SJSA1 (cell line): ENCODE data around the gene KIF26A. TPM values are rescaled to one million over a fixed set of nuclear protein-coding genes. Genes with fewer than 3 reads are reported as not detected.
"Not testable (repeated sequence)": the region's sequence is repeated elsewhere in the genome, so short reads cannot be mapped to it uniquely, and the experiment has no call there.

ENCODE experiments used
- DNase-seq, 2 experiments: peaks; one replicate each; pipeline ENCODE4 v3.0.0-alpha.2; 2015 to 2020; ENCODE audit warnings: low spot score in 2 of 2, low read depth in 1 of 2
- H3K27ac ChIP-seq: fragments of 250-450 bp; sonication (Bioruptor Pico); 2 replicates; pipeline ENCODE4 v1.5.1; 2020; ENCODE audit warnings: mild to moderate bottlenecking, moderate library complexity
- H3K27me3 ChIP-seq: fragments of 250-450 bp; sonication (Bioruptor Pico); replicated peaks from 2 replicates; pipeline ENCODE4 v1.5.1; 2020; ENCODE audit warnings: mild to moderate bottlenecking, moderate library complexity
- H3K36me3 ChIP-seq: fragments of 250-450 bp; sonication (Bioruptor Pico); 2 replicates; pipeline ENCODE4 v1.5.1; 2020; ENCODE audit warnings: mild to moderate bottlenecking
- H3K4me1 ChIP-seq: fragments of 250-450 bp; sonication (Bioruptor Pico); replicated peaks from 2 replicates; pipeline ENCODE4 v1.6.1; 2021; ENCODE audit warnings: mild to moderate bottlenecking
- H3K4me3 ChIP-seq: fragments of 250-450 bp; sonication (Bioruptor Pico); 2 replicates; pipeline ENCODE4 v1.5.1; 2020; ENCODE audit warnings: mild to moderate bottlenecking
- H3K9me3 ChIP-seq: fragments of 250-450 bp; sonication (Bioruptor Pico); replicated peaks from 2 replicates; pipeline ENCODE4 v1.5.1; 2020; ENCODE audit warnings: mild to moderate bottlenecking
- total RNA-seq: library from RNA; depleted of rRNA; stranded (reverse); fragments of >200 nt; shearing (Covaris generic); gene quantifications from 2 replicates; pipeline ENCODE4 v1.2.3, GENCODE V29; 2014

KIF26A gene
- total RNA-seq, 1 experiment from 2014 or later, result 0.05 TPM

DNA sequence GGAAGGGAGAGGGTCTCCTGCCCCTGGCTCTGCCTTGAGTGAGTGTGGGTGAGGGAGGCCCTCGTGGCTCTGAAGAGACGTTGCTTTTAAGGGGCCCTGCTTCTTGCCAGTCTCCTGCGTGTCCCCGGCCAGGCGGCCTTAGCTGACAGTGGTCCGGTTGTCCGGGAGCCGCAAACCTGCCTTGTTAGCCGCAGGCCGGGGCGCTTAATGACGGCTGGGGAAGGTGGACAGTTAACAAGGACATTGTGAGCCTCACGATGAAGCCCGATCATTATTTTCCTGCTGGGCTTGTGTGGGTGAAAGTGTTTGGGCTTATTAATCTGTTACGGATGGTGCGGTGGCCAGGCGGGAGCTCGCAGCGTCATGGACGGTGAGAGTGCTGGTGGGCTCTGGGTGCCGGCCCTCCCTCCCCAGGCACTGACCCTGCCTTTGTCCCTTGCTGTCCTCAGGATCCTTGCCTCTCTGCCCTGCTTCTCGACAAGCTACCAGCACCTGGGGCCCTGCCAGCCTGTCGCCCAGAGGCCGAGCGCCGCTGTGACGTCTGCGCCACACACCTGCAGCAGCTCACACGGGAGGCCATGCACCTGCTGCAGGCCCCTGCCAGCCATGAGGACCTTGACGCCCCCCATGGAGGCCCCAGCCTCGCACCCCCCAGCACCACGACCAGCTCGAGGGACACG is 13.3 kb downstream of the KIF26A start:
- no peak overlapping the region for H3K4me3 ChIP-seq

DNA sequence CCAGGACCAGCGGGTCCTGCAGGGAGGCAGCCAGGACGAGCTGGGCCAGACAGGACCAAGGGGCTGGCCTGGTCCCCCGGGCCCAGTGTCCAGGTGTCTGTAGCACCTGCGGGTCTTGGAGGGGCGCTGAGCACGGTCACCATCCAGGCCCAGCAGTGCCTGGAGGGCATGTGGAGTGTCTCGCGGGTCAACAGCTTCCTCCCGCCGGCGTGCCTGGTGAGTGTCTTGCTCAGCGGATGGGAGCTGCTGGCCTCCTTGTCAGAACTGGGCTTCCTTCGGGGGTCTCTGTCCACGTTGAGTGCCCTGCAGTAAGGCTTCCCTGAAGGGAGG is 13.8 kb downstream of the KIF26A start:
- no peak overlapping the region for H3K27ac ChIP-seq
- H3K27me3 ChIP-seq, result no peaks in the 10 kb centered on the region; the same call in 1 of the 2 replicates
- H3K4me1 ChIP-seq, result no peaks in the 10 kb centered on the region
- no peaks in the 10 kb centered on the region for H3K36me3 ChIP-seq
- H3K9me3 ChIP-seq, result no peaks in the 10 kb centered on the region
- no peak overlapping the region for H3K4me3 ChIP-seq
- DNase-seq, result no peak

More for the DNA sequence above, 13.3 kb downstream of the KIF26A start:
- no peak for DNase-seq
- H3K9me3 ChIP-seq, result no peaks in the 10 kb centered on the region
- H3K27me3 ChIP-seq, result no peaks in the 10 kb centered on the region; the same call in 1 of the 2 replicates
- H3K36me3 ChIP-seq, result no peaks in the 10 kb centered on the region
- H3K27ac ChIP-seq, result no peak overlapping the region
- H3K4me1 ChIP-seq, result no peaks in the 10 kb centered on the region

GRCh38 chr14:104152686-104153393 is 14.5 kb downstream of the KIF26A start:
- DNase-seq, result no peak
- Histone ChIP-seq H3K9me3 (no peaks in the 10 kb centered on the region), H3K4me1 (no peaks in the 10 kb centered on the region)

GRCh38 chr14:104153394-104153755 is 15.0 kb downstream of the KIF26A start:
- not testable (repeated sequence) for DNase-seq, H3K4me3 ChIP-seq, H3K4me1 ChIP-seq, H3K27ac ChIP-seq, H3K9me3 ChIP-seq, H3K27me3 ChIP-seq, H3K36me3 ChIP-seq

More at GRCh38 chr14:104152686-104153393, 14.5 kb downstream of the KIF26A start:
- Histone ChIP-seq H3K27ac (no peak overlapping the region), H3K36me3 (no peaks in the 10 kb centered on the region), H3K27me3 (no peaks in the 10 kb centered on the region), H3K4me3 (no peak overlapping the region)

DNA sequence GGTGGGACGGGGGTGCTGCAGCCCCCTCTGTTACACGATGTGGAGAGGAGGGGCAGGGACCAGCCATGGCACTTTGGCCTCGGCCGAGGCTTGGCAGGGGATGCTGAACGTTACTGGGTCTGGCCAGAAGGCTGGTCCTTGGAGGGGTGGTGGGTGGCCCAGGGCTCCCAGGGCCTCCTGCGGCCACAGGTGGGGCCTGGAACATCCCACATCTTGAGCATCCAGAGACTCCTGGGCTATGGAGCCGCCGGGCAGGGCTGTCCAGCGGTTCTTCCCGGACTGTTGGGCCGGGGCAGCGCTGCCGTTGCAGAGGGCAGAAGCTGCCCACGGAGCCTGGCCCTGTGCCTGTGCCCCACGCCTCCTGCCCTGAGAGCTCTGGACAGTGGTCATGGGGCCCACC is 15.9 kb downstream of the KIF26A start:
- Histone ChIP-seq H3K4me3 (no peak overlapping the region), H3K27me3 (no peaks in the 10 kb centered on the region), H3K9me3 (no peaks in the 10 kb centered on the region), H3K4me1 (no peaks in the 10 kb centered on the region), H3K36me3 (no peaks in the 10 kb centered on the region), H3K27ac (no peak overlapping the region)
- no peak for DNase-seq

- Histone ChIP-seq H3K36me3 (no peaks in the 10 kb centered on the region), H3K4me3 (no peak overlapping the region), H3K9me3 (no peaks in the 10 kb centered on the region), H3K4me1 (no peaks in the 10 kb centered on the region), H3K27ac (no peak overlapping the region), H3K27me3 (no peaks in the 10 kb centered on the region)
- DNase-seq, result no peak
Observed at GRCh38 chr14:104155513-104155912, 17.1 kb downstream of the KIF26A start.

DNA sequence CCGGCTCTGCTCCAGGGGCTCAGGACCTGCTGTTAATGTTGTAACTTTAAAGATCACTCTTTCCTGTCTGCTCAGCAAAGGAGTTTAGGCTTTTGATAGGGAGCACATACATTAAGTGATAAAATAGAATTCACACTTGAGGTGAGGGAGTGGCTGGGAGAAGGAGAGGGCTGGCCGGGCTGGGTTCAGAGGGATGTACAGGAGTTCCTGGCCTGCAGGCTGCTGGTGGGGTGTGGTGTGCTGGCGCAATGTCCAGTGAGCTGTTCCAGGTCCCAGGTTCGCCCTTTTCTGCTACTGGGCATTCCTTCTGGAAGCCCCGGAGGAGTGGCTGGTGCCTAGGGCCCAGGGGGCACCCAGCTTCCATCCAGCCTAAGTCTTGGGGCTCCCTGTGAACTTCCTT is 17.8 kb downstream of the KIF26A start:
- H3K27me3 ChIP-seq, result no peaks in the 10 kb centered on the region
- no peak for DNase-seq
- no peaks in the 10 kb centered on the region for H3K9me3 ChIP-seq
- no peaks in the 10 kb centered on the region for H3K36me3 ChIP-seq
- no peak overlapping the region for H3K27ac ChIP-seq
- no peak overlapping the region for H3K4me3 ChIP-seq
- H3K4me1 ChIP-seq, result no peaks in the 10 kb centered on the region

GRCh38 chr14:104157016-104157928 is 18.9 kb downstream of the KIF26A start:
- Histone ChIP-seq H3K4me3 (no peak overlapping the region), H3K27ac (no peak overlapping the region), H3K9me3 (no peaks in the 10 kb centered on the region), H3K36me3 (no peaks in the 10 kb centered on the region), H3K27me3 (no peaks in the 10 kb centered on the region), H3K4me1 (no peaks in the 10 kb centered on the region)
- DNase-seq, result no peak

GRCh38 chr14:104158827-104159798 is 20.7 kb downstream of the KIF26A start:
- H3K4me1 ChIP-seq, result no peaks in the 10 kb centered on the region
- no peaks in the 10 kb centered on the region for H3K9me3 ChIP-seq
- H3K36me3 ChIP-seq, result no peaks in the 10 kb centered on the region
- H3K27ac ChIP-seq, result no peak overlapping the region
- no peak for DNase-seq
- H3K4me3 ChIP-seq, result no peak overlapping the region
- H3K27me3 ChIP-seq, result no peaks in the 10 kb centered on the region

GRCh38 chr14:104159990-104160389 is 21.6 kb downstream of the KIF26A start:
- no peak for DNase-seq
- Histone ChIP-seq H3K4me3 (no peak overlapping the region), H3K4me1 (no peaks in the 10 kb centered on the region), H3K36me3 (no peaks in the 10 kb centered on the region), H3K27ac (no peak overlapping the region), H3K27me3 (no peaks in the 10 kb centered on the region), H3K9me3 (no peaks in the 10 kb centered on the region)

DNA sequence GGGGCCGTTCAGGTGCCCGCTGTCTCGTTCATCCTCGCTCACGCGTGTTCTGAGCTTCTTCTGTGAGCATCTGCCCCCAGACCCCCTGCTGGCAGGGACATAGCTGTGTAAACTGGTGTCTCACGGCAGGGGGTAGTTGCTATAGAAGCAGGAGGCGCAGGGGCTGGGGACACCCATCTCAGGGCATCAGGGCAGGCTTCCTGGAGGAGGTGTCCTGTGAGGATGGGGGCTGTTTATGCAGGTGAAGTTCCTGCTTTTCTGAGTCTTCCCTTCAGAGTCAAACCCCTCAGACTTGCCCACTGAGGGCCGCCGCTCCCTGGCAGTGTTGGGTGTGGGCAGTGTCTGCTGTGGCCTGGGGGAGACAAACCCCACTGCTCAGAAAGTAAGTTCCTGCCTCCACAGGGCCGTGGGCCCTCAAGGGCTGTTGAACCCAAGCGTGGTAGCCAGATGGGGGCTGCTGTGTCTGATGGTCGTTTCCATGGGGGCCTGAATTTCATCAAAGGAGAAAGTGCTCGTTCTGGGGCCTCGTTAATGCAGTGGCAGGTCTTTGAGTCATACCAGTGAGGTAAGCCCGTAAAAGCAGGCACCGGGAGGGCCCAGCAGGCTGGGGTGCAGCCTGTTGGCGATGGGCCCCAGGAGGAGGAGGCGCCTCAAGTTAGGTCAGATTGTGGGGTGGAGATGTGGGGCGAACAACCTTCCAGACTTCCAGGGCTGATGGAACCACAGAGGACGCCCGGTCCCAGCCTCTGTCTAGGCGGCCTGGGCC is 23.4 kb downstream of the KIF26A start:
- DNase-seq, result no peak
- H3K4me3 ChIP-seq, result no peak overlapping the region
- no peaks in the 10 kb centered on the region for H3K36me3 ChIP-seq
- H3K9me3 ChIP-seq, result no peaks in the 10 kb centered on the region
- no peaks in the 10 kb centered on the region for H3K27me3 ChIP-seq
- no peak overlapping the region for H3K27ac ChIP-seq
- H3K4me1 ChIP-seq, result no peaks in the 10 kb centered on the region

GRCh38 chr14:104162495-104162894 is 24.1 kb downstream of the KIF26A start:
- no peak overlapping the region for H3K27ac ChIP-seq
- no peaks in the 10 kb centered on the region for H3K27me3 ChIP-seq
- no peaks in the 10 kb centered on the region for H3K9me3 ChIP-seq
- no peaks in the 10 kb centered on the region for H3K36me3 ChIP-seq
- no peaks in the 10 kb centered on the region for H3K4me1 ChIP-seq
- DNase-seq, result no peak
- H3K4me3 ChIP-seq, result no peak overlapping the region
